T47D (cell line): ENCODE measurements around the gene WHRN.
A peak's percentile ranks its signal among the peaks of the same experiment; 100 is the strongest.

Source experiments
- DNase-seq, 2 experiments: peaks; one replicate each; pipeline versions ENCODE4 v3.0.0 to v3.0.0-alpha.2; 2011 to 2012; ENCODE audit warnings: low read depth in 1 of 2, low spot score in 1 of 2
- JUND ChIP-seq: IDR thresholded peaks from 2 replicates; pipeline ENCODE4 v1.6.1; 2012; ENCODE audit warnings: low read depth
- in situ Hi-C: cut with HindIII; loops from 2 replicates; pipeline ENCODE4 v1.10.0; 2016; ENCODE audit warnings: low sequenced_read_pairs, low pct_unique_long_range_greater_than_20kb

WHRN gene

GRCh38 chr9:114365194-114365593, 140.1 kb downstream of the WHRN start:
- no peak for DNase-seq
- TF ChIP-seq JUND: no peak
- in situ Hi-C loops: no loop called here

GRCh38 chr9:114364134-114365041, 140.9 kb downstream of the WHRN start:
- peak in 1 of 2 experiments; percentile 35 for DNase-seq
- in situ Hi-C loops: no loop called here
- TF ChIP-seq JUND: no peak

- in situ Hi-C loops: no loop called here
- no peak for DNase-seq
- no peak for TF ChIP-seq JUND
These were observed 141.8 kb downstream of the WHRN start for GRCh38 chr9:114363424-114363823.

- in situ Hi-C loops: no loop called here
- no peak for DNase-seq
- TF ChIP-seq JUND: no peak
These were observed 142.9 kb downstream of the WHRN start for GRCh38 chr9:114362394-114362793.

GRCh38 chr9:114361542-114361941, 143.7 kb downstream of the WHRN start:
- no peak for TF ChIP-seq JUND
- no peak for DNase-seq
- in situ Hi-C loops: no loop called here

- no peak for TF ChIP-seq JUND
- DNase-seq: no peak
- in situ Hi-C loops: no loop called here
These were observed 145.5 kb downstream of the WHRN start for GRCh38 chr9:114359801-114360200.

GRCh38 chr9:114357911-114358328, 147.4 kb downstream of the WHRN start:
- in situ Hi-C loops: no loop called here
- no peak for TF ChIP-seq JUND
- no peak for DNase-seq

GRCh38 chr9:114357360-114357759, 147.9 kb downstream of the WHRN start:
- DNase-seq: no peak
- no peak for TF ChIP-seq JUND
- in situ Hi-C loops: no loop called here

- TF ChIP-seq JUND: no peak
- DNase-seq: no peak
- in situ Hi-C loops: no loop called here
These were observed 148.5 kb downstream of the WHRN start for GRCh38 chr9:114356792-114357191.

GRCh38 chr9:114355821-114356220, 149.5 kb downstream of the WHRN start:
- DNase-seq: no peak
- in situ Hi-C loops: no loop called here

More at GRCh38 chr9:114355821-114356220, 149.5 kb downstream of the WHRN start:
- TF ChIP-seq JUND: no peak
